H9 (cell line): ENCODE results near the gene NT5C1B. TPM values are rescaled to one million over a fixed set of nuclear protein-coding genes. Genes with fewer than 3 reads are reported as not detected.

ENCODE experiments used
- DNase-seq: peaks from one replicate; pipeline ENCODE4 v3.0.0-alpha.2; 2017
- H2AFZ ChIP-seq: one replicate; pipeline ENCODE4 v1.6.1; 2013; ENCODE audit warnings: mild to moderate bottlenecking, low read length, control low read depth, moderate library complexity
- H2AK5ac ChIP-seq: 2 replicates; pipeline ENCODE4 v1.6.1; 2013; ENCODE audit warnings: low read length, control low read depth, mixed read lengths; ENCODE audit not compliant: insufficient read length
- H2BK120ac ChIP-seq: one replicate; pipeline ENCODE4 v1.6.1; 2013; ENCODE audit warnings: low read depth, mild to moderate bottlenecking, low read length, control low read depth, inconsistent platforms; ENCODE audit not compliant: poor library complexity, severe bottlenecking
- H2BK12ac ChIP-seq: 2 replicates; pipeline ENCODE4 v1.6.1; 2013; ENCODE audit warnings: low read length, control low read depth, mixed read lengths, low read depth; ENCODE audit not compliant: insufficient read length
- H2BK15ac ChIP-seq: 2 replicates; pipeline ENCODE4 v1.6.1; 2013; ENCODE audit warnings: low read depth, low read length, control low read depth
- H2BK20ac ChIP-seq: one replicate; pipeline ENCODE4 v1.6.1; 2013; ENCODE audit warnings: low read depth, mild to moderate bottlenecking, low read length, control low read depth, inconsistent platforms; ENCODE audit not compliant: poor library complexity, severe bottlenecking
- H2BK5ac ChIP-seq: 2 replicates; pipeline ENCODE4 v1.6.1; 2013; ENCODE audit warnings: low read length, control low read depth, mixed read lengths; ENCODE audit not compliant: insufficient read length
- H3K14ac ChIP-seq: 2 replicates; pipeline ENCODE4 v1.6.1; 2013; ENCODE audit warnings: low read length, control low read depth; ENCODE audit not compliant: insufficient read depth
- H3K18ac ChIP-seq: 2 replicates; pipeline ENCODE4 v1.6.1; 2013; ENCODE audit warnings: low read depth, mild to moderate bottlenecking, mixed read lengths, low read length, control low read depth; ENCODE audit not compliant: insufficient read length
- H3K23ac ChIP-seq: 2 replicates; pipeline ENCODE4 v1.6.1; 2013; ENCODE audit warnings: low read length, control low read depth, mixed read lengths, low read depth; ENCODE audit not compliant: insufficient read length
- H3K23me2 ChIP-seq: 2 replicates; pipeline ENCODE4 v1.6.1; 2013; ENCODE audit warnings: low read depth, mild to moderate bottlenecking, mixed read lengths, low read length, control low read depth; ENCODE audit not compliant: insufficient read length, poor library complexity, severe bottlenecking
- H3K27ac ChIP-seq: 2 replicates; pipeline ENCODE4 v1.5.1; 2013; ENCODE audit warnings: low read length, control low read depth, mixed read lengths, low read depth; ENCODE audit not compliant: insufficient read length
- H3K27me3 ChIP-seq: 2 replicates; pipeline ENCODE4 v1.6.1; 2013; ENCODE audit warnings: low read length, control low read depth, inconsistent platforms; ENCODE audit not compliant: insufficient read depth
- H3K4ac ChIP-seq: 2 replicates; pipeline ENCODE4 v1.6.1; 2013; ENCODE audit warnings: low read depth, mild to moderate bottlenecking, control low read depth, inconsistent platforms, low read length, moderate library complexity
- H3K4me1 ChIP-seq: 2 replicates; pipeline ENCODE4 v1.6.1; 2013; ENCODE audit warnings: low read length, control low read depth, inconsistent platforms; ENCODE audit not compliant: insufficient read depth
- H3K4me2 ChIP-seq: 2 replicates; pipeline ENCODE4 v1.6.1; 2013; ENCODE audit warnings: low read length, control low read depth, mixed read lengths; ENCODE audit not compliant: insufficient read length, insufficient read depth
- H3K56ac ChIP-seq: 2 replicates; pipeline ENCODE4 v1.6.1; 2013; ENCODE audit warnings: low read depth, mild to moderate bottlenecking, mixed read lengths, low read length, control low read depth; ENCODE audit not compliant: insufficient read length
- H3K79me1 ChIP-seq: 2 replicates; pipeline ENCODE4 v1.6.1; 2013; ENCODE audit warnings: low read depth, mild to moderate bottlenecking, moderate library complexity, low read length, control low read depth, inconsistent platforms; ENCODE audit not compliant: insufficient read depth, poor library complexity, severe bottlenecking
- H3K79me2 ChIP-seq: 2 replicates; pipeline ENCODE4 v1.6.1; 2013; ENCODE audit warnings: low read length, control low read depth, inconsistent platforms; ENCODE audit not compliant: insufficient read depth
- H3K9ac ChIP-seq: 2 replicates; pipeline ENCODE4 v1.6.1; 2013; ENCODE audit warnings: low read length, control low read depth, mixed read lengths; ENCODE audit not compliant: insufficient read length; ENCODE audit errors: extremely low read depth
- H3K9me3 ChIP-seq: one replicate; pipeline ENCODE4 v1.6.1; 2013; ENCODE audit warnings: low read depth, low read length, inconsistent platforms; ENCODE audit not compliant: control insufficient read depth
- H3T11ph ChIP-seq: one replicate; pipeline ENCODE4 v1.6.1; 2013; ENCODE audit warnings: mild to moderate bottlenecking, low read length, control low read depth, inconsistent platforms
- H4K20me1 ChIP-seq: one replicate; pipeline ENCODE4 v1.6.1; 2013; ENCODE audit not compliant: control insufficient read depth, insufficient read length, insufficient read depth
- H4K5ac ChIP-seq: 2 replicates; pipeline ENCODE4 v1.6.1; 2013; ENCODE audit warnings: low read depth, mild to moderate bottlenecking, mixed read lengths, low read length, control low read depth; ENCODE audit not compliant: insufficient read length
- H4K8ac ChIP-seq: replicated peaks from 2 replicates; pipeline ENCODE4 v1.6.1; 2013; ENCODE audit warnings: low read length, control low read depth, mixed read lengths, low read depth; ENCODE audit not compliant: insufficient read length
- H4K91ac ChIP-seq: 2 replicates; pipeline ENCODE4 v1.6.1; 2013; ENCODE audit warnings: low read depth, mild to moderate bottlenecking, moderate library complexity, mixed read lengths, low read length, control low read depth; ENCODE audit not compliant: insufficient read length
- H3K27ac Mint-ChIP-seq, 3 experiments: 2 replicates in 2 of 3; 3 replicates in 1 of 3; pipeline ENCODE4 v1.8.0; 2020 to 2021; ENCODE audit warnings: mixed read lengths in 3 of 3, mild to moderate bottlenecking in 1 of 3, moderate library complexity in 1 of 3
- H3K27me3 Mint-ChIP-seq: 2 replicates; pipeline ENCODE4 v1.8.0; 2021; ENCODE audit warnings: low read depth, mild to moderate bottlenecking, moderate library complexity, mixed read lengths
- H3K36me3 Mint-ChIP-seq, 3 experiments: 2 replicates in 2 of 3; 3 replicates in 1 of 3; pipeline ENCODE4 v1.8.0; 2020 to 2021; ENCODE audit warnings: low read depth in 3 of 3, mixed read lengths in 3 of 3; ENCODE audit not compliant: insufficient read depth in 1 of 3
- H3K4me1 Mint-ChIP-seq, 2 experiments: 2 replicates each; pipeline ENCODE4 v1.8.0; 2020; ENCODE audit warnings: mixed read lengths in 2 of 2
- H3K4me3 Mint-ChIP-seq, 2 experiments: 2 replicates in 1 of 2; 3 replicates in 1 of 2; pipeline ENCODE4 v1.8.0; 2020 to 2021; ENCODE audit warnings: mild to moderate bottlenecking in 2 of 2, mixed read lengths in 2 of 2, moderate library complexity in 1 of 2
- H3K9me3 Mint-ChIP-seq, 2 experiments: 2 replicates in 1 of 2; 3 replicates in 1 of 2; pipeline ENCODE4 v1.8.0; 2020; ENCODE audit warnings: mild to moderate bottlenecking in 2 of 2, mixed read lengths in 2 of 2, moderate library complexity in 1 of 2
- WGBS: extraction: QIAGEN DNeasy Blood & Tissue Kit; methylation state at CpG from one replicate; pipeline ENCODE4 v1.1.7; 2013; ENCODE audit warnings: missing lambda C conversion rate, low lambda C conversion rate, mixed read lengths; ENCODE audit not compliant: insufficient read length; ENCODE audit errors: extremely low coverage; 5-methylcytosine and 5-hydroxymethylcytosine counted together
- total RNA-seq: library from RNA; stranded (reverse); gene quantifications from 2 replicates; pipeline ENCODE4 v1.2.1, GENCODE V29; 2021
- TF ChIP-seq, protein P1 (sequence below): fragments of 200-600 bp; sonication (generic); conservative IDR thresholded peaks from 3 replicates; pipeline ENCODE4 v1.8.0; 2021; ENCODE audit warnings: antibody characterized with exemption, mild to moderate bottlenecking

NT5C1B gene
- total RNA-seq, 1 experiment from 2014 or later = not detected

DNA sequence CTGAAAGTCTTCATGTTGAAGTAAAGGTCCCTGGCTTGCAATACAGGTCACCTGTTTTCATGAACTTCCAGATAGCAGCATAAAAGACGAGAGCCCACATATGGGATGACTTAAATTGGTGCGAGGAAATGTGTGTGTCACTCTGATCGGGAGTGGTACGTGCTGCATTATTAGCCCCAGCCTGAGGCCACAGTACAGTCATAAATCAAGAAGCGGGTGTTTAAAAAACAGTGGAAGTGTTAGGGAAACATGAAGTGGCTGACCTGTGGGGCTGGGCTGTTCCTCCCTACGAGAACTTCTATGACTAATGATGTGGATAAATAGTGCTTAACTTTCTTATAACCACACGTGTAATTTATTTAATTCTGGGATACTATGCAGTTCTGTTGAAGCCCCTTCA is 53.3 kb downstream of the NT5C1B start:
- H3T11ph ChIP-seq = no peak overlapping the region
- no peaks in the 10 kb centered on the region for H3K23me2 ChIP-seq
- no peak overlapping the region for H3K23ac ChIP-seq
- H4K5ac ChIP-seq = no peak overlapping the region
- no peak overlapping the region for H2AFZ ChIP-seq
- Mint-ChIP-seq H3K36me3 (no peaks in the 10 kb centered on the region), H3K4me1 (no peaks in the 10 kb centered on the region), H3K9me3 (no peaks in the 10 kb centered on the region), H3K4me3 (no peak overlapping the region), H3K27ac (no peak overlapping the region), H3K27me3 (no peaks in the 10 kb centered on the region)
- DNase-seq = no peak
- H4K20me1 ChIP-seq = no peaks in the 10 kb centered on the region
- H4K91ac ChIP-seq = no peak overlapping the region
- no peak overlapping the region for H2BK5ac ChIP-seq
- WGBS = no CpG with 5 or more reads among the region's 7 CpGs
- no peak overlapping the region for H2BK20ac ChIP-seq
- H2BK120ac ChIP-seq = no peak overlapping the region
- no peak overlapping the region for H3K56ac ChIP-seq
- H3K9me3 ChIP-seq = no peaks in the 10 kb centered on the region
- H3K14ac ChIP-seq = no peak overlapping the region
- H3K4ac ChIP-seq = no peak overlapping the region
- H2BK15ac ChIP-seq = no peak overlapping the region
- TF ChIP-seq, protein P1, sequence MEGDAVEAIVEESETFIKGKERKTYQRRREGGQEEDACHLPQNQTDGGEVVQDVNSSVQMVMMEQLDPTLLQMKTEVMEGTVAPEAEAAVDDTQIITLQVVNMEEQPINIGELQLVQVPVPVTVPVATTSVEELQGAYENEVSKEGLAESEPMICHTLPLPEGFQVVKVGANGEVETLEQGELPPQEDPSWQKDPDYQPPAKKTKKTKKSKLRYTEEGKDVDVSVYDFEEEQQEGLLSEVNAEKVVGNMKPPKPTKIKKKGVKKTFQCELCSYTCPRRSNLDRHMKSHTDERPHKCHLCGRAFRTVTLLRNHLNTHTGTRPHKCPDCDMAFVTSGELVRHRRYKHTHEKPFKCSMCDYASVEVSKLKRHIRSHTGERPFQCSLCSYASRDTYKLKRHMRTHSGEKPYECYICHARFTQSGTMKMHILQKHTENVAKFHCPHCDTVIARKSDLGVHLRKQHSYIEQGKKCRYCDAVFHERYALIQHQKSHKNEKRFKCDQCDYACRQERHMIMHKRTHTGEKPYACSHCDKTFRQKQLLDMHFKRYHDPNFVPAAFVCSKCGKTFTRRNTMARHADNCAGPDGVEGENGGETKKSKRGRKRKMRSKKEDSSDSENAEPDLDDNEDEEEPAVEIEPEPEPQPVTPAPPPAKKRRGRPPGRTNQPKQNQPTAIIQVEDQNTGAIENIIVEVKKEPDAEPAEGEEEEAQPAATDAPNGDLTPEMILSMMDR = no peak
- H4K8ac ChIP-seq = no peak overlapping the region
- no peak overlapping the region for H3K4me2 ChIP-seq
- no peaks in the 10 kb centered on the region for H3K4me1 ChIP-seq
- H3K79me1 ChIP-seq = no peaks in the 10 kb centered on the region
- H3K79me2 ChIP-seq = no peaks in the 10 kb centered on the region
- H3K27ac ChIP-seq = no peak overlapping the region
- no peak overlapping the region for H2BK12ac ChIP-seq
- H3K9ac ChIP-seq = no peak overlapping the region
- no peak overlapping the region for H3K18ac ChIP-seq
- no peak overlapping the region for H2AK5ac ChIP-seq
- no peaks in the 10 kb centered on the region for H3K27me3 ChIP-seq
